GM12874 (cell line): ENCODE measurements around the gene LSM14A.

Experiments used
- TF ChIP-seq, protein P1 (sequence below): IDR thresholded peaks from 2 replicates; pipeline ENCODE4 v1.5.1; 2011; ENCODE audit warnings: low read depth, mild to moderate bottlenecking, control low read depth, low read length, moderate library complexity; ENCODE audit not compliant: insufficient read depth

Gene LSM14A

DNA sequence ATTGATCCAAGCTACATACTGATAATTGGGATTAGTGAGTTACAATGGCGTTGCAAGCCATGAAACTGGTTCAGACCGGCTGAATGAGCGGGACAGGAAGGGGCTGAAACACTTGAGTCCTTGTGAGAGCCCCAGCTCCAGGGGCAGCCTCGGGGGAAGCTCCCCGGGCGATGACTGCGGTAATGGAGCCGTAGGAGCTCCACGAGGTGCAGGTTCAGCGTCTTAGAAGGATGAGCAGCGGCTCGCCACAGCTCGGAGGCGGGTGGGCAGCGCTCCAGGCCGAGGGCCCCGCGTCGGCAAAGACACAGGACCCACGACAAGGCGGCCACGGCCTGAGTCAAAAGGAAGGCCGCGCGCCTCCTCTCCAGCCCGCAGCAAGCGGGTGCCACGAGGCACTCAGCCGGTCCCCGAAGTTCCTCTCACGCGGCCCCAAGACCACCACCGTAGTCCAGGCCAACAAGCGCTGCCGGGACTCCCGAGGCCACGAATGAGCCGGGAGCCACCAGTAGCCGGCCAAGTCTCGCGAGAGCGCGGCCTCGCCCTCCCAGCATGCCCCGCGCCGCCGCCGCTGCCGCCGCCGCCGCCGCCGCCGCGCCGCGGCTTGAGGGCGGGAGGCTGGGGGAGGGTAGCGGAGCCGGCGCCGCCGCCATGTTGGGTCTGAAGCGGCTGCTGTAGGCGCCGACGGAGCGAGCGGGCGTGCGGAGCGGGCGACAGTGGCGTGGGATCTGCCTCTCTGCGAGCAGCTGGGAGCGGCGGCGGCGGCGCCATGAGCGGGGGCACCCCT, at the start of gene LSM14A:
TSS of gene LSM14A (plus strand) at position 628 of the 784 bp plus-strand sequence. CDS start at position 767, 139 bp downstream.
- TF ChIP-seq, protein P1, sequence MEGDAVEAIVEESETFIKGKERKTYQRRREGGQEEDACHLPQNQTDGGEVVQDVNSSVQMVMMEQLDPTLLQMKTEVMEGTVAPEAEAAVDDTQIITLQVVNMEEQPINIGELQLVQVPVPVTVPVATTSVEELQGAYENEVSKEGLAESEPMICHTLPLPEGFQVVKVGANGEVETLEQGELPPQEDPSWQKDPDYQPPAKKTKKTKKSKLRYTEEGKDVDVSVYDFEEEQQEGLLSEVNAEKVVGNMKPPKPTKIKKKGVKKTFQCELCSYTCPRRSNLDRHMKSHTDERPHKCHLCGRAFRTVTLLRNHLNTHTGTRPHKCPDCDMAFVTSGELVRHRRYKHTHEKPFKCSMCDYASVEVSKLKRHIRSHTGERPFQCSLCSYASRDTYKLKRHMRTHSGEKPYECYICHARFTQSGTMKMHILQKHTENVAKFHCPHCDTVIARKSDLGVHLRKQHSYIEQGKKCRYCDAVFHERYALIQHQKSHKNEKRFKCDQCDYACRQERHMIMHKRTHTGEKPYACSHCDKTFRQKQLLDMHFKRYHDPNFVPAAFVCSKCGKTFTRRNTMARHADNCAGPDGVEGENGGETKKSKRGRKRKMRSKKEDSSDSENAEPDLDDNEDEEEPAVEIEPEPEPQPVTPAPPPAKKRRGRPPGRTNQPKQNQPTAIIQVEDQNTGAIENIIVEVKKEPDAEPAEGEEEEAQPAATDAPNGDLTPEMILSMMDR, result no peak

DNA sequence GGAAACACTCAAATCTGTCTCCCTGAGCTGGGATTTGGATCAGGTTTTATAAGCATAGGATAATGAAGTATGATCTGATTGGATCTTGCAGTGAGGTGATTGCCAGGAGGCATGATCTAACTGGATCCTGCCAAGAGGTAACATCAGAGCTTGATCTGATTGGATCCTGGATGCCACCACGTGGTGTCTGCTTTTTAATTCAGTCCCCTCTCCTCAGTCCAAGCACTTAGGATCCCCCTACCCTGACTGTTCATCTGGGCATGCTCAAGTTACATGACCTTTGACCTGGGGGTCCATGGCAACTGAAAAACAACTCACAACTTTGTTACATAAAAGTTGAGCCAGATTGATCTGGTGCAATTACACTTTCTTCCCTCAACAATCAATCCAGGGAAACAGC, 47.5 kb upstream of the LSM14A start:
- TF ChIP-seq, protein P1, result no peak

DNA sequence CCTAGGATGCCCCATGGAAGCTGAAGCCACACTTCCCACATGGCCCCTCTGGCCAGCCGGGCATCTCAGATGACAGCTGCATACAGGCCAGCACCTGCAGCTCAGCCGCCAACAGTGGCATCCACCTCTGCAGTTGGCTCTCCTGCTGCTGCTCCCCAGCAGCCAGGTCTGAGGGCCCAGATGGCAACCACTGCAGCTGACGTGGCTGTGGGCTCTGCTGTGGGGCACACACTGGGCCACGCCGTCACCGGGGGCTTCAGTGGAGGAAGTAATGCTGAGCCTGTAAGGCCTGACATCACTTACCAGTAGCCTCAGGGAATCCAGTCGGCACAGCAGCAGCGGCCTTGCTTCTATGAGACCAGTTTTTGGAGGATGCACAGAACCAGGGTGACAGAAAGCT, 45.3 kb upstream of the LSM14A start:
- TF ChIP-seq, protein P1, result no peak

DNA sequence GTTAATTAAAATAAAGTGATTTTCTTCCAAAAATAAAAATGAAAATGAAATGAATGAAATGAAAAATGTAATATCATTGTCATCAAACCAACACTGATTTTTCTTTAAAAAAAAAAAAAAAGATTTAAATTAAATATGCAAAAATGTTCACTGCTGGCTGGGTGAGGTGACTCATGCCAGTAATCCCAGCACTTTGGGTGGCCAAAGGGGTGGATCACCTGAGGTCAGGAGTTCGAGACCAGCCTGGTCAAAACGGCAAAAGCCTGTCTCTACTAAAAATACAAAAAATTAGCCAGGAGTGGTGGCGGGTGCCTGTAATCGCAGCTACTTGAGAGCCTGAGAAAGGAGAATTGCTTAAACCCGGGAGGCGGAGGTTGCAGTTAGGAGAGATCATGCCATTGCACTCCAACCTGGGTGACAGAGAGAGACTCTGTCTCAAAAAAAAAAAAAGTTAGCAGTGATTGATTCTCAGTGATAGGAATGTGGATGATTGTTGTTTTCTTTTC, 44.6 kb upstream of the LSM14A start:
- TF ChIP-seq, protein P1, result no peak

DNA sequence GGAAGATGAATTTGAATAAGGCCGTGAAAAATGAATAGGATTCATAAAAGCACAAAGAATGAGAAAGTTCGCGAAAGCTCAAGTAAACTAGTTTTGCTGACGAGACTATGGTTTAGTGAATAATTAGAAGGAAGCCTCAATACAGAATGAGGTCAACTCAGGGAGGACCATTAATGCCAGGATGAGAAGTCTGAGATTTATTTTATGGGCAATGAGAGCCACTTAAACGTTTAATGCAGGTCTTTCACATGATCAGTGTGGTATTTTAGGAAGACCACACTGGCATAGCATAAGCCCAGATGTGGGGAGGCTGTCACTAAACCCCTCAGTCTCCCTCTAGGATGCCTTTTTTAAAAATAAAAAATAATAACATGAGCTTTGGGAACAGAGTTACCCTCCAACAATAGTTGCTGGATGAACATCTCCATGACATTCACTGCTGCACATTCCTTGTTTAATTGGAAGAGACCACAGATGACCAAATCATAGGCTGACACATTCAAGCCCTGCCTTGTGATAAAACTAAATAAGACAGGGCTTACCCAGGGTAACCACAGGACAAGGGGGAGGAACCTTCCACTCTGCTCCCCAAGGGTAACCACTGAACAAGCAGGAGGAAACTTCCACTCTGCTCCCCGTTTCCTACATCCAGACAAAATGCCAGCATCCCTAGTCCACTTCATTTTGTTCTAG, 43.6 kb upstream of the LSM14A start:
- TF ChIP-seq, protein P1, result no peak

DNA sequence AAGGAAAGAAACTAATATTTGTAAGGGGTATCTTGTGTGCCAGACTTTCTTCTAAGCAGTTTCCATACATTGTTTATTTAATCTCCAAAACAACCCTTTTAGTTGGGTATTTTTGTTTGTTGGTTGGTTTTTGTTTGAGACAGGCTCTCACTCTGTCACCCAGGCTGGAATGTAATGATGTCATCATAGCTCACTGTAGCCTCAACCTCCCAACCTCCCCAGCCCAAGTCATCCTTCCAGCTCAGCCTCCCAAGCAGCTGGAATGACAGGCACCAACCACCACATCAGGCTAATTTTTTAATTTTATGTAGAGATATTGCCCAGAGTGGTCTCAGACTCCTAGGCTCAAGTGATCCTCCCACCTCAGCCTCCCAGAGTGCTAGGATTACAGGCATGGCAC, 41.2 kb upstream of the LSM14A start:
- TF ChIP-seq, protein P1, result no peak
